HCT116 (cell line): ENCODE data around the gene NOXO1.

Source experiments
- CEBPB ChIP-seq: IDR thresholded peaks from 2 replicates; pipeline ENCODE4 v1.6.1; 2012; ENCODE audit warnings: low read depth
- EZH2 ChIP-seq: fragments of 200-600 bp; sonication (generic); IDR thresholded peaks from 2 replicates; pipeline ENCODE4 v1.6.1; 2017; ENCODE audit warnings: antibody characterized with exemption, mixed run types
- EZH2phosphoT487 ChIP-seq: fragments of 200-600 bp; IDR thresholded peaks from 2 replicates; pipeline ENCODE4 v1.6.1; 2018; ENCODE audit warnings: antibody characterized with exemption, borderline replicate concordance
- FOSL1 ChIP-seq: IDR thresholded peaks from 2 replicates; pipeline ENCODE4 v1.6.1; 2012; ENCODE audit warnings: low read depth
- POLR2A ChIP-seq: IDR thresholded peaks from 2 replicates; pipeline ENCODE4 v1.7.0; 2011; ENCODE audit warnings: borderline replicate concordance; ENCODE audit not compliant: insufficient read depth, insufficient read length; ENCODE audit errors: extremely low read depth
- POLR2AphosphoS5 ChIP-seq: IDR thresholded peaks from 2 replicates; pipeline ENCODE4 v1.6.1; 2011; ENCODE audit warnings: mild to moderate bottlenecking, low read depth, low read length, moderate library complexity
- SIN3A ChIP-seq: IDR thresholded peaks from 2 replicates; pipeline ENCODE4 v1.6.1; 2012; ENCODE audit warnings: low read depth
- SRF ChIP-seq: IDR thresholded peaks from 2 replicates; pipeline ENCODE4 v1.6.1; 2012; ENCODE audit warnings: low read depth
- TF ChIP-seq, protein P1 (sequence below), 3 experiments: fragments of 200-600 bp in 1 of 3; sonication (generic) in 1 of 3; IDR thresholded peaks in 2 of 3; conservative IDR thresholded peaks in 1 of 3; 2 replicates each; pipeline ENCODE4 v1.5.1; 2012 to 2017; ENCODE audit warnings: low read depth in 2 of 3, low read length in 2 of 3, antibody characterized with exemption in 1 of 3, borderline replicate concordance in 1 of 3, control low read depth in 1 of 3, mild to moderate bottlenecking in 1 of 3, mixed read lengths in 1 of 3, mixed run types in 1 of 3, moderate library complexity in 1 of 3; ENCODE audit not compliant: insufficient read depth in 1 of 3
- TF ChIP-seq, protein P2 (sequence below): IDR thresholded peaks from 2 replicates; pipeline ENCODE4 v1.6.1; 2011; ENCODE audit warnings: mild to moderate bottlenecking, low read length, moderate library complexity; ENCODE audit not compliant: insufficient replicate concordance; ENCODE audit errors: extremely low read depth

DNA sequence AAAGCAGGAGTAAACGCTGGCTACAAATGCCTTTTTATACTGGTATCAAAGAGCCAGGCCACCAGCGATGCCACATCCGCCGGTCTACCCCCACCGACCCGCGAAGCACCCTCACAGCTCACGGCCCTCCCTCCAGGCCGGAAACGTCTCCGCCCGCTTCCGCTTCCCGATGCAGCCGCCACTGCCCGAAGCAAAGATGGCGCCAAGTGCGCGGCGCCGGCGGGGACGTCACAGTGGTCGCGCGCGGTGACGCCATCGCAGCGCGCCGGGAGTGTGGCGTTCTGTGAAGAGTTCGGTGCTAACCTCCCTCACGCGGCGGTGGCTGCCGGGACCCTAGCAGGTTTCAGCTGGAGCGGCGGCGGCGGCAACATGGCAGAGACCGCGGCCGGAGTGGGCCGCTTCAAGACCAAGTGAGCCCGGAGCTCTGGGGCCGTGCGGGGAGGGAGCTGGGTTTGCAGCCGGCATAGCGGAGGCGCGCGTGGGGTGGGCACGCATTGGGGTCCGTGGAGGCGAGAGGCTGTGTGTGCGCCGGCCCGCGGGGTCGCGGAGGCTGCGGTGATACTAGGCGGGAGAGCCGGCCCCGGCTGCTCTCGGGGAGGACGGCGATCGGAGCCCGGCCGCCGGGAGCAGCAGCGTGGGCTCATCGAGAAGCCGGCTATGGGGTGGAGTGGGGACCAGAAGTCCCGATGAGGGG, 9.3 kb downstream of the NOXO1 start, which contains the start of gene TBL3:
- TF ChIP-seq, protein P1, sequence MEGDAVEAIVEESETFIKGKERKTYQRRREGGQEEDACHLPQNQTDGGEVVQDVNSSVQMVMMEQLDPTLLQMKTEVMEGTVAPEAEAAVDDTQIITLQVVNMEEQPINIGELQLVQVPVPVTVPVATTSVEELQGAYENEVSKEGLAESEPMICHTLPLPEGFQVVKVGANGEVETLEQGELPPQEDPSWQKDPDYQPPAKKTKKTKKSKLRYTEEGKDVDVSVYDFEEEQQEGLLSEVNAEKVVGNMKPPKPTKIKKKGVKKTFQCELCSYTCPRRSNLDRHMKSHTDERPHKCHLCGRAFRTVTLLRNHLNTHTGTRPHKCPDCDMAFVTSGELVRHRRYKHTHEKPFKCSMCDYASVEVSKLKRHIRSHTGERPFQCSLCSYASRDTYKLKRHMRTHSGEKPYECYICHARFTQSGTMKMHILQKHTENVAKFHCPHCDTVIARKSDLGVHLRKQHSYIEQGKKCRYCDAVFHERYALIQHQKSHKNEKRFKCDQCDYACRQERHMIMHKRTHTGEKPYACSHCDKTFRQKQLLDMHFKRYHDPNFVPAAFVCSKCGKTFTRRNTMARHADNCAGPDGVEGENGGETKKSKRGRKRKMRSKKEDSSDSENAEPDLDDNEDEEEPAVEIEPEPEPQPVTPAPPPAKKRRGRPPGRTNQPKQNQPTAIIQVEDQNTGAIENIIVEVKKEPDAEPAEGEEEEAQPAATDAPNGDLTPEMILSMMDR (IDR thresholded peaks at IDR 0.05 in 2 of 3, conservative IDR thresholded peaks at IDR 0.05 in 1 of 3; ENCODE audit: borderline replicate concordance in 1 of 3, insufficient read depth in 1 of 3, low read depth in 2 of 3, low read length in 2 of 3), result no peak
- TF ChIP-seq EZH2 (no peak), CEBPB (no peak), SRF (no peak), FOSL1 (no peak), POLR2A (peak; percentile 85), EZH2phosphoT487 (no peak), SIN3A (no peak), POLR2AphosphoS5 (peak; percentile 85)
- TF ChIP-seq, protein P2, sequence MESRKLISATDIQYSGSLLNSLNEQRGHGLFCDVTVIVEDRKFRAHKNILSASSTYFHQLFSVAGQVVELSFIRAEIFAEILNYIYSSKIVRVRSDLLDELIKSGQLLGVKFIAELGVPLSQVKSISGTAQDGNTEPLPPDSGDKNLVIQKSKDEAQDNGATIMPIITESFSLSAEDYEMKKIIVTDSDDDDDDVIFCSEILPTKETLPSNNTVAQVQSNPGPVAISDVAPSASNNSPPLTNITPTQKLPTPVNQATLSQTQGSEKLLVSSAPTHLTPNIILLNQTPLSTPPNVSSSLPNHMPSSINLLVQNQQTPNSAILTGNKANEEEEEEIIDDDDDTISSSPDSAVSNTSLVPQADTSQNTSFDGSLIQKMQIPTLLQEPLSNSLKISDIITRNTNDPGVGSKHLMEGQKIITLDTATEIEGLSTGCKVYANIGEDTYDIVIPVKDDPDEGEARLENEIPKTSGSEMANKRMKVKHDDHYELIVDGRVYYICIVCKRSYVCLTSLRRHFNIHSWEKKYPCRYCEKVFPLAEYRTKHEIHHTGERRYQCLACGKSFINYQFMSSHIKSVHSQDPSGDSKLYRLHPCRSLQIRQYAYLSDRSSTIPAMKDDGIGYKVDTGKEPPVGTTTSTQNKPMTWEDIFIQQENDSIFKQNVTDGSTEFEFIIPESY, result peak; percentile 82
